Esophagus squamous epithelium (tissue), 5 donors: ENCODE results near the gene PTK7. TPM values are rescaled to one million over a fixed set of nuclear protein-coding genes. Genes with fewer than 3 reads are reported as not detected.
A peak's percentile ranks its signal among the peaks of the same experiment; 100 is the strongest.

Source experiments
- DNase-seq: peaks from one replicate; lab custom pipeline; 2025; lab: John Stamatoyannopoulos, UW
- H3K27ac ChIP-seq, 4 donors: fragments of 200-600 bp; sonication (generic); one replicate each; pipeline ENCODE4 v1.5.1; 2016 to 2019; ENCODE audit warnings: mild to moderate bottlenecking in 1 of 4
- H3K27me3 ChIP-seq, 4 donors: fragments of 200-600 bp; sonication (generic); 1 replicate in 3 of 4; 2 replicates in 1 of 4; pipeline versions ENCODE4 v1.5.1 to v1.6.0; 2017 to 2021; ENCODE audit warnings: antibody characterized with exemption in 1 of 4
- H3K36me3 ChIP-seq, 3 donors: fragments of 200-600 bp; sonication (generic); one replicate each; pipeline ENCODE4 v1.5.1; 2016 to 2019
- H3K4me1 ChIP-seq, 3 donors: fragments of 200-600 bp; sonication (generic); one replicate each; pipeline ENCODE4 v1.5.1; 2017 to 2019
- H3K4me3 ChIP-seq, 4 donors: fragments of 200-600 bp; sonication (generic); 1 replicate in 3 of 4; 2 replicates in 1 of 4; pipeline ENCODE4 v1.5.1; 2016 to 2019; ENCODE audit warnings: mild to moderate bottlenecking in 2 of 4, moderate library complexity in 1 of 4
- H3K9me3 ChIP-seq, 3 donors: fragments of 200-600 bp; sonication (generic); one replicate each; pipeline ENCODE4 v1.5.1; 2016 to 2019
- POLR2A ChIP-seq, 4 donors: fragments of 450-650 bp; IDR thresholded peaks; one replicate each; pipeline ENCODE4 v1.6.1; 2017; ENCODE audit warnings: antibody characterized with exemption in 4 of 4, mild to moderate bottlenecking in 4 of 4, moderate library complexity in 3 of 4
- WGBS, 2 donors: methylation state at CpG; one replicate each; pipeline ENCODE4 v1.1.5; 2018; 5-methylcytosine and 5-hydroxymethylcytosine counted together
- intact Hi-C: fragments of 100-400 bp; cut with DNase I; formaldehyde crosslinking; loops from one replicate; pipeline ENCODE4 v1.15.0; 2022
- total RNA-seq, 4 donors: library from RNA; depleted of rRNA; stranded (reverse); fragments of >200 nt; gene quantifications; one replicate each; pipeline ENCODE4 v1.1.0, GENCODE V29; 2016
- TF ChIP-seq, protein P1 (sequence below), 6 experiments: fragments of 450-650 bp in 4 of 6; fragments of 200-600 bp in 2 of 6; sonication (generic) in 2 of 6; IDR thresholded peaks; one replicate each; pipeline ENCODE4 v1.5.1; 2016 to 2019; ENCODE audit warnings: antibody characterized with exemption in 6 of 6, mild to moderate bottlenecking in 4 of 6, moderate library complexity in 4 of 6
- donor health status: DM: yes; HTN: yes; CAD: no.

The PTK7 gene
- total RNA-seq, 4 donors from 2014 or later, result 30.6 to 44.1 (median 36.7) TPM

DNA sequence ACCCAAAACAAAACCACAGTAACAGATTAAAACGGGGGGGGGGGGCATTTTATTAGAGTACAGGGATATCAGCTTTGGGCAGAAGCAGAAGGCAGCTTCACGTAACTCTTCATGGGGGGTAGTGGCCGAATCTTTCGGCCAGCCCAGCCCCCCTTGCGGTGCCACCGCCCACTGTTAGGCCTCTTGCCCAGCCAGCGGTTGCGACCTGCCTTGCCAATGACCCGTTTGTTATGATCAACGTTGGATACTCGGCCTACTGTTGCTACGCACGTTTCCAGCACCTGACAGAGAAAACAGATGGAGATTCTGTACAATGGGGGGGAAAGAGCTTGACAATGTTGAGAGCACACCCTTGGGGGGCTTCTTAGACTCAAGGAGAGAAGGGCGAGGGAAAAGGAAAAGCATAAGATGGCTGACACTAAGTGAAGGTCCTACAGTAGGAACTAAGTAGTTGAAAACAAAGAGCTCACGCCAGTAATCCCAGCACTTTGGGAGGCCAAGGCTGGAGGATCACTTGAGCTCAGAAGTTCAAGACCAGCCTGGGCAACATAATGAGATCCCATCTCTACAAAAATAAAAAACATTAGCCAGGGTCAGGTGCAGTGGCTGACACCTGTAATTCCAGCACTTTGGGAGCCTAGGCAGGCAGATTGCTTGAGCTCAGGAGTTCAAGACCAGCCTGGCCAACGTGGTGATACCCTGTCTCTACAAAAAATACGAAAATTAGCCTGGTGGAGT is 21.7 kb upstream of the PTK7 start:
- no peak for DNase-seq
- Histone ChIP-seq H3K4me3 (peak overlapping the region; percentile 71 to 95 (median 80)), H3K27ac (peak overlapping the region; percentile 95 to 97 (median 96)), H3K36me3 (peaks cover 4 to 48% (median 6%) of the 10 kb centered on the region in 3 donors), H3K27me3 (no peaks in the 10 kb centered on the region), H3K9me3 (no peaks in the 10 kb centered on the region), H3K4me1 (peaks cover 4 to 49% (median 24%) of the 10 kb centered on the region in 3 donors)
- no peak for TF ChIP-seq POLR2A (IDR thresholded peaks at IDR 0.05)
- TF ChIP-seq, protein P1, sequence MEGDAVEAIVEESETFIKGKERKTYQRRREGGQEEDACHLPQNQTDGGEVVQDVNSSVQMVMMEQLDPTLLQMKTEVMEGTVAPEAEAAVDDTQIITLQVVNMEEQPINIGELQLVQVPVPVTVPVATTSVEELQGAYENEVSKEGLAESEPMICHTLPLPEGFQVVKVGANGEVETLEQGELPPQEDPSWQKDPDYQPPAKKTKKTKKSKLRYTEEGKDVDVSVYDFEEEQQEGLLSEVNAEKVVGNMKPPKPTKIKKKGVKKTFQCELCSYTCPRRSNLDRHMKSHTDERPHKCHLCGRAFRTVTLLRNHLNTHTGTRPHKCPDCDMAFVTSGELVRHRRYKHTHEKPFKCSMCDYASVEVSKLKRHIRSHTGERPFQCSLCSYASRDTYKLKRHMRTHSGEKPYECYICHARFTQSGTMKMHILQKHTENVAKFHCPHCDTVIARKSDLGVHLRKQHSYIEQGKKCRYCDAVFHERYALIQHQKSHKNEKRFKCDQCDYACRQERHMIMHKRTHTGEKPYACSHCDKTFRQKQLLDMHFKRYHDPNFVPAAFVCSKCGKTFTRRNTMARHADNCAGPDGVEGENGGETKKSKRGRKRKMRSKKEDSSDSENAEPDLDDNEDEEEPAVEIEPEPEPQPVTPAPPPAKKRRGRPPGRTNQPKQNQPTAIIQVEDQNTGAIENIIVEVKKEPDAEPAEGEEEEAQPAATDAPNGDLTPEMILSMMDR (IDR thresholded peaks at IDR 0.05), result no peak
- WGBS, 2 donors, result 60 to 65% methylated on average over 15 of the region's 17 CpGs
- intact Hi-C loops, result no loop called here

DNA sequence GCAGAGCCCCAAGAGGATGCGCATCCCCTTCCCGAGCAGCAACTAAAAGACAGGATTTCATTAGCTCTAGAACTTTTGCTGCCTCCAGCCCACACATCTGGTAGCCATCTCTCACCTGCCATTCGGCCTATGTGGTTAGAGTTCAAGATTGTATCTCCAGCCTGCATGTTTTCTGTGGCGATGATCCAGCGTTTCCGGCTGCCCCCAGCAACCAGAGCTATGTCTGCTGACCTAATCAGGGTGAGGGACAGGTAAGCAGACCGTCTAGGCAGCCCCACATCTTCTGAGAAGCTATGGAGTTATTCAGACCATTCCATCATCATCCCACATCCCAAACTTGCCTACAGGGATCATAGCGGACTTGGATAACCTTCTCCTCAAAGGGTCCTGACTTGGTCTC is 20.1 kb upstream of the PTK7 start:
- H3K4me3 ChIP-seq, result no peak overlapping the region
- intact Hi-C loops, result no loop called here
- peaks cover 12 to 61% (median 31%) of the 10 kb centered on the region in 3 donors for H3K4me1 ChIP-seq
- H3K9me3 ChIP-seq, result no peaks in the 10 kb centered on the region
- 78 to 80% methylated on average over 3 to 8 of the region's 8 CpGs for WGBS, 2 donors
- H3K27me3 ChIP-seq, result no peaks in the 10 kb centered on the region
- H3K36me3 ChIP-seq, result peaks cover 0 to 35% (median 4%) of the 10 kb centered on the region in 3 donors
- H3K27ac ChIP-seq, result no peak overlapping the region
- DNase-seq, result no peak
- TF ChIP-seq, protein P1 (IDR thresholded peaks at IDR 0.05), result no peak
- no peak for TF ChIP-seq POLR2A (IDR thresholded peaks at IDR 0.05)

DNA sequence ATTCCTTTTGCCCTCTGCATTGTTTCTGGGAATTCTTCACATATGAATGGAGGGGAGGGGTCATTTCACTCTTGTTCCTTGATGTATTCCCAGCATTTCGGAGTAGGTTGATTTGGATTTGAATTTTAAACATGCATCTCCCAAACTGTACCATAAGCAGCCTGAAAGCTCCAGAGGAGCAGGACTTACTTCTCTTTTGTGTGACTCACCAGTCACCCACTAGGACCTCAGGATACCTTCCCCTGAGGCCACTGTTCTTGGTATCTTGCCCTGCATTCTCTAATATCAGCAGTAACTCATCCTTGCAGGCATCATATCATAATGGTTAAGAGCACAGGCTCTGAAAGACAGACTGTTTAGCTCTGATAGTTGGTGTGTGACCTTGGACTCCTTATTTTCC is 17.6 kb upstream of the PTK7 start:
- Histone ChIP-seq H3K4me3 (peak overlapping the region; percentile 83 to 97 (median 90)), H3K27ac (peak overlapping the region; percentile 89 to 97 (median 94)), H3K27me3 (no peaks in the 10 kb centered on the region), H3K9me3 (no peaks in the 10 kb centered on the region), H3K36me3 (peaks cover 0 to 50% (median 4%) of the 10 kb centered on the region in 3 donors), H3K4me1 (peaks cover 12 to 44% (median 25%) of the 10 kb centered on the region in 3 donors)
- no peak for DNase-seq
- TF ChIP-seq POLR2A (IDR thresholded peaks at IDR 0.05), result no peak
- TF ChIP-seq, protein P1 (IDR thresholded peaks at IDR 0.05), result no peak
- intact Hi-C loops, result no loop called here
- WGBS, 2 donors, result 45 to 83% methylated on average over 1 of the region's 1 CpG

DNA sequence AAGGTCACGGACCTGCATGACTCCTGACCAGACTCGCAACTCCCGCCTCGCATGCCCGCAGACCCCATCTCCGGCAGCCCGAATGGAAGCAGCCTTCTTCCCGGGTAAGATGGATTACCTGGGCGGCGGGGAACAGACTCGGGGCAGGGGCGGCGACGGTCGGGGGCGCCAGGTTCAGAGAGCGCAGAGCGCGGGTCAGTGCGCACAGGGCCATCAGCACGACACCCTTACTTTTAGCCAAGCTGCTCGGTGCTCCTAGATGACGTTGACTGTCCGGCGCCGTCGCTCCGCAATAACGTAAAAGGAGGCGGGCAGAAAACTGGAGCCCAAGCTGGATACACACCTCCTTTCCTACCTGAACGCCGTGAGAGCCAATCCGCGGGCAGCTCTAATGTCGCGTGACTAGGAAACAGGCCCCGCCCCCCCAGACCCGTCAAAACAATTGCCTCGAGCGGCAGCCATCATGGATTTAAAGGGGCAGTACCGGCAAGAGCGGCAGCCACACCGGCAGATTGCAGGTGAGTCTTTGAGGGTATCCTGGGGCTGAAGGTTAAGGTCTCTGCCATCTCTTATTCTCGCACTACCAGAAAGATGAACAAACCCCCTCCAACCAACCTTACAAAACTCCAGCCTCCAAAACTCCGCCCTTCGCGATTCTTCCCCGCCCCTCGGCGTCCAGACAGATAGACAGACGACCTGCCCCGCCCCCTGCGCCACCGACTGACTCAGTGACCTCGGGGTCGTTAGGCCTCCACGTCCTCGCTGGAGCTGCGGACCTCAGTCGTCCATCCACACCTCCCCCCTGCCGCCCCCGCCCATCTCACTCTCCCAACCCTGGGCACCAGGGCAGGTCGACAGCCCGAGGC is 16.7 kb upstream of the PTK7 start, which contains the start of the genes KLC4 and MRPL2:
Gene KLC4 (plus strand): TSS at position 464 of the 866 bp plus-strand sequence. CDS start 1,705 bp downstream, outside the sequence.
Gene MRPL2 (minus strand): TSS at position 267 of the 866 bp plus-strand sequence. CDS start 53 bp downstream, at position 214.
- Histone ChIP-seq H3K36me3 (peaks cover 0 to 59% (median 4%) of the 10 kb centered on the region in 3 donors), H3K27ac (peak within 1 kb of the TSS; percentile 89 to 97 (median 94)), H3K4me3 (peak within 1 kb of the TSS; percentile 83 to 97 (median 90)), H3K4me1 (peaks cover 12 to 40% (median 20%) of the 10 kb centered on the region in 3 donors), H3K9me3 (no peaks in the 10 kb centered on the region), H3K27me3 (no peaks in the 10 kb centered on the region)
- intact Hi-C loops, result loop anchor here (10.0 kb wide), 1 partner anchor 95 kb away; the partner anchor contains the start of gene GNMT
- TF ChIP-seq POLR2A (IDR thresholded peaks at IDR 0.05), result peak in 3 of 4 donors; percentile 62 to 84 (median 77)
- TF ChIP-seq, protein P1 (IDR thresholded peaks at IDR 0.05), result peak in 1 of 6 experiments; percentile 4
- WGBS, 2 donors, result 0 to 1% methylated on average over 25 to 29 of the region's 64 CpGs
- peak; percentile 93 for DNase-seq
